NK-92 (cell line): ENCODE results near the gene CCDC78.

Experiments used
- DNase-seq: peaks from one replicate; lab custom pipeline; 2025; ENCODE audit not compliant: unreplicated experiment; lab: John Stamatoyannopoulos, UW

CCDC78 gene

DNA sequence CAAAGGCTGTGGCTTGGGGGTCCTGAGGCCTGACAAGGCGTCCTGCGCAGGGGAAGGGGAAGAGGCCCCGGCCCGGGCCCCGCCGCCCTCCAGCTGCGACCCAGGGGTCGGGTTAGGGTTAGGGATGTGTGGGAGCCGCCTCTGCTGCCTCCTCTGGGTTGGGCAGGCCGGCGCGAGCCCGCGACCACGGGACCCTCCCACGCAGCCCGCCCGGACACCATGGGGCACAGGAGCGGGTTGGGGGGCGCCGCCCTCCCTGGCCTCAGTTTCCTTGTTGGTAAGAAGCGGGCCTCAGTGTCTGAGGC lies 14.2 kb upstream of the CCDC78 start:
- DNase-seq, result no peak

DNA sequence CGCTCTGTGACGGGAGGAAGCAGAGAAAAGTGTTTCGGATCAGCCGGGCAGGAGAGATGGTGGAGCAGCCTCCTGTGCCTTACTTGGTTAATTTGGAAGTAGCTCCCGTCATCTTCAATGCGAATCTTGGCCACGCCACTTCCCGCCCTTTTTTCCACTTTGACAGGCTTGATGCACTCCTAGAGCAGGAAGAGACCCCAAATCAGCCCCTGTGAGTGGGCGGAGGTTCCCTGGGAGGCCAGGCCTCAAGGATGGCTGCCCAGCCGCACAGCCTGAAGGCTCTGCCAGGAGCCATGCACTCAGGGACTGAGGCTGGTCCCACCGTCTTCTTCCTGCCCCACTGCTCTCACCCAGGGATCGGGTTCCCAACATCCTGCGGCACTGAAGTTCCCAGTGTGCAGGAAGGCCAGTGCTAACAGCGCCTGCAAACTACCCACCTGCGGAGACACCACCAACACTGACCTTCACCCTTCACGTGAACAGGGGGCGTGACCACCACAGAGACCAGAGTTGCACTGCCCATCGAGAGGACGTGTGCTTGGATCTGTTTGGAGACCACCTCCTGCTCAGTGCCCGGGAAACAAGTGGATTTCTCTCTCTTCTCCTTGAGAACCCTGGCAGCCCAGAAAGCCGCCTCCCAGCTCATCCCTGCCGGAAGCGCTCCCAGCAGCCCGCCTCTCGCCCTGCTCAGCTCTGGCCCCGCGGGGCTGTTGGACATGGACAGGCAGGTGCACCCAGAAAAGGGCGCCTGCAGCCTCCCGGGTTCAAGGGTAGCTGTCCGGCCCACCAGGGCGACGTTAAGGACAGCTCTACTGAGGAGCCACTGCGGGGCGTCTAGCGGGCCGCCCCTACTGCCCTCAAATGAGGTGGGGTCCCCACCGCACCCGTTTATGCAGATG lies 13.6 kb upstream of the CCDC78 start:
- DNase-seq, result no peak

DNA sequence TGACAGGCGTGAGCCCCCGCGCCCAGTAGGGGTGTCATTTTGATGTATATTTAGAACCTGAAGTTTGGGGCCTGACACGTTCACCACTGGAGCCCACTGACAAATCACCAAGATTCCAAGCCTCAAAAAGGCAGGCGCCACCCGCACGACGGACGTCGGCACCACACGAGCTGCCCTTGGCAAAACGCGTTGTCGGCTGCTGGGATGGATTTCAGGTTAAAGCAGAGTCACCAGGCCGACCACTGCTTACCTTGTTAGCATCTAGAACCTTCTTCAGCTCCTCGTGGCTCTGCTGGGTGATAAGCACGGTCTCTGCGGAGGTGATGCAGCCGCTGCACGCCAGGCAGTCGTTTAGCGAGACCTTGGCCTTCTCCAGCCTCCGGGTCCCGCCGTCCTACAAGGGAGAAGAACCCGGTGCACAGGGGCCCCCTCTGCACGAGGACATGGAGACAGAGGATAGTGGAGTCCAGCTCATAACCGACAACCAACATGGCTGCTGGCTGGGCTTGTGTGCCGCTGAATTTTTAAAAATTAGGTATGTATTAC lies 10.8 kb upstream of the CCDC78 start:
- no peak for DNase-seq

DNA sequence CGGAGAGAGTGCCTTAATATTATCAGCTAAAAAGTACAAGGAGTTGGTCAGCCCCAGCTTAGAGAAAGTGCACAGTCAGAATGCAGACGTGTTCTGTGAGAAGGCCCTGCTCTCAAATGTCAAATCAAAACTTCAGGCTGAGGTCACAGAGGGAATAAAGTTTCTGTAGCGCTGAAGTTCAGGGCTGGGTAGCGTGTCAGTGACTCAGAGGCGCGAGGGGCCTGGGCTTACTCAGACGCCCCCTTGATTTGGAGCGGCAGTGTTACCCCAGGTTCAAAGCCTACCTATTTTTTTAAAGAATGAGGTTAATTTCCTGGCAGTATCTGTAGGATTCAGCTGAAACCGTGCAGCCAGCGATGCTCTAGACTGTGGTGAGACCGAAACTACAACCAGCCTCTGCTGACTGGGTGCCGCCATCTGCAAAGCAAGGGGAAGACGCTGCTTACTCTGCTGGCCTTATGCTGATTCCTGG lies 9.8 kb upstream of the CCDC78 start:
- no peak for DNase-seq

DNA sequence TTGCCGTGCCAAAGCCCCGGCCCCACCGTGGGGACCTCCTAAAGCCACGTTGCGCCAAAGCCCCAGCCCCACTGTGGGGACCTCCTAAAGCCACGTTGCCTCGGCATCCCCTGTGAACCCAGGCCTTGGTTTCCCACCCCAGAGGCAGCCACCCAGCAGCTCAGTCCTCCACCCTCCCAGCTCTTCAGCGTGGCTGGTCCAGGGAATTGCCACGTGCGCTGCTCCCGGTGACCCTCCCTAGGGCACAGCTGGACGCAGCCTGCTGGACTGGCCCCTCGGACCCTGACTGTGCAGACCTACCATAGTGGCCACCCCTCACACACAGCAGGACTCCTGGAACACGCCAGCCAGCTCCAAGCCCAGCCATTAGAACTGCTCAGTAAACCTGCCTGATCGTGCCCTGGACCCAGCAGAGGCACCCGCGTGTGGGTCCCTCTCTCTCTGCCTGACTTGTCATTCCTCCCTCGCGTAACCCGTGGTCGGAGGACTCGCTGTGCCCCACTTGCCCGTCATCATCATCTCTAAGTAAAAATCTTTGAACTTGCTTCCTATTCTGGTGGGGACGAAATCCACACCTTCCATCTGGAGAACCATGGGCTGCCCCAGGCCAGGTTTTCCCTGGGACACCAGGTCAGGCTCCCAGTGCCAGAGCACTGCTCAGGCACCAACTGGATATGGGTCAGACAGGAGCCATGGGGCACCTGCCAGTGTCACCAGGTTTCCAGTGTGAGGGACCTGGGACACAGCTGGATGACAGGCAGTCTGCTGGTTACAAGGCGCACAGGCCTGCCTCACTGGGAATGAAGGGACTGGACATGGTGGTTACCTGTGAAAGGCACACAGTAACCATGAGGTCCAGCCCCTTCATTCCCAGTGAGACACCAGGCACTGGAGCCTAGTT lies 9.0 kb upstream of the CCDC78 start:
- no peak for DNase-seq

DNA sequence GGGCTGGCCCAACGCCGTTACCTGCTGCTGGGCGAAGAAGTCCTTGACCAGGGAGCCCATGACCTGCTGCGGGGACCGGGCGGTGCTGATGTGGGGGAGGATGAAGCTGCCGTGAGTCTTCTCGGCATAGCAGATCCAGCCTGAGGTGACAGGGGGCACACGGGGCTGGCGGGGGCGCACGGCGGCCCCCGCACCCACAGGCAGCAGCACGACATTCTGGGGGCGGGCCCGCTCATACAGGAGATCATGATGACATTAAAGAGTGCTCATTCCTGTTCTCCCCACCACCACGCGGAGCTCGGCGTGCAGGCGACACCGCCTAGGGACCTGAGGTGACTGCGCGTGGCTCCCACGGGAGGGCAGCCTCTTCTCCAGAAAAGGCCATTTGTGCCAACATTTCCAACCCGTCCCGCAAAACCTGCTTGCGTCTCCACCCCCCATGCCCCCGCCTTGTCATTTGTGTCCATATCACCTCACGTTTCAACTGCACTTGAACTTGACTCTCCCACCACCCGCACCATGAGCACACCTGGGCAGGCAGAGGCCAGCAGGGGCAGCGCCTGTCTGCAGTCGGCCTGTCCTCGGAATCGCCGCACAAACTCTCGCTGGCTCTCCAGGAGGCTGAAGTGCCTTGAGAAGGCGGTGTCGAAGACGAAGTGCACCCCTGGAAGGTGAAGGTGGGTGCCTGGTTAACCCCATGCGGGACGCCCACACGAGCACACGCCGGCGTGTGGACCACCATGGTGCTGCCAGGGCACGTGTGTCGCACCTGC lies 8.2 kb upstream of the CCDC78 start:
- DNase-seq, result no peak

DNA sequence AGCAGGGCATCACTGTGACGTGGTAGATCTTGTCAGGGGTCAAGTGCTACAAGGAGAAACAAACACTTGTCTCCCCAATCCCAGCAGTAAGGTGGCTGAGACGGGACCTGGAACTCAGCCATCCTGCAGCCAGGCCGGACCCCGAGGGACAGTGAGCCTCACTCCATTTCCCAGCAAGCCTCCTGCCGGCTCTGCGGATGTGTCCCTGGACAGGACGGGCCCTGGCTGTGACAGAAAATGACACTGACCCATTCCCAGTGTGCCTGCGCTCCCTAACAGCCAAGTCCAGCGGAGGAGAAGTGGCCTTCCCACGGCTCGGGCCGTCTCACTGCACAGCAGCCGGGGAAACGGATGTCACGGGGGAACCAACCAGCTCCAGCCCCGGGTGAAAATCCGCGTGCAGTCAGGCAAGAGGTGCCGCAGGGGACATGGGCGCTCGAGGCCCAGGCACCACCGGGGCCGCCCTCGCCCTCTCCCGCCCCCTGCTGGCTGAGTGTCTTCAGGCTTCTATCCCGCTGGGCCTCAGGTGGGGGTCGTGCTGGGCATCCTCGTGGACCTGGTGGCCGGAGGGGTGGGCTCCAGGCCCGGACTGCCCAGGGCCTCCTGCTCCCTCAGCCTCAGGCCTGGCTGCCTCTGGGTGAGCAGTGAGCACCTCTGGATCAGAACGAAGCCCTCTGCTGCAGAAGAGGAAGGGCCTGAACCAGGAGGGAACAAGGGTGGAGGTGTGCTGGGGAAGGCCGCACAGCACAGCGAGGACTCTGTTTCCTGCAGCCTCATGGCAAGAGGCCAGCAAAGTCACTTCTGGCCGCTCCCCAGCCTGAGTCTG lies 7.4 kb upstream of the CCDC78 start:
- no peak for DNase-seq

DNA sequence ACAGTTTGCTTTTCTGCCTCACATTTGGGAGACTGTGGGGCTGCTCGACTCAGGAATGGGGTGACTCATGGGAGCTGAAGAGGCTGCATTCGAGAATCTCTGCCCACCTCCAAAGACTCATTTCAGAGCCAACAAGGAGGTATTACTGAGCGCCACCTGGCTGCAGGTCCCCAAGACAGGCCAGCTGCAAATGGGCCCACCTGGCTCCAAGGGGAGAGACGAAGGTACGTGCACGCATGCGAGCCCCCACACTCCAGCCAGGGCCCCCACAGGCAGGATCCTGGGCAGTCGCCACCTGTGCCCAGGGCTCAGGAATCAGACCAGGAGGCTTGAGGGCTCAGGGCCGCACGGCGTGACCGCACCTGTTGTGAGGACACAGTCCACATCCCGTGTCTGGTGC lies 6.7 kb upstream of the CCDC78 start:
- no peak for DNase-seq

DNA sequence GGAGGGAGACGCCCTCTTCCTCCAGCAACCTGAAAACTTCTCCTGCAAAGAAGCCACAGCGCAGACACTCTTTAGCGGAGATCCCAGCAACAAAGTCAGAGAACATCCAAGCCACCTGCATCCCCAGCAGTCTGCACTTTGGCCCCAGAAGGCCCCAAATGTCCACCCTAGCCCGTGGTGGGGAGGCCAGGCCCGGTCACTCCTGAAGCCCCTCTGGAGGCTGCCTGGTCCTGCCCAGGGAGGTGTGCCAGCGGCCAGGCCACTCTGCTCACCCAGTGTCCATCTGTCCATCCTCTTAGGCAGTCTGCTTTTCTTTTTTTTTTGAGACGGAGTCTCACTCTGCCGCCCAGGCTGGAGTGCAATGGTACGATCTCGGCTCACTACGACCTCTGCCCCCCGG lies 6.1 kb upstream of the CCDC78 start:
- DNase-seq, result no peak

DNA sequence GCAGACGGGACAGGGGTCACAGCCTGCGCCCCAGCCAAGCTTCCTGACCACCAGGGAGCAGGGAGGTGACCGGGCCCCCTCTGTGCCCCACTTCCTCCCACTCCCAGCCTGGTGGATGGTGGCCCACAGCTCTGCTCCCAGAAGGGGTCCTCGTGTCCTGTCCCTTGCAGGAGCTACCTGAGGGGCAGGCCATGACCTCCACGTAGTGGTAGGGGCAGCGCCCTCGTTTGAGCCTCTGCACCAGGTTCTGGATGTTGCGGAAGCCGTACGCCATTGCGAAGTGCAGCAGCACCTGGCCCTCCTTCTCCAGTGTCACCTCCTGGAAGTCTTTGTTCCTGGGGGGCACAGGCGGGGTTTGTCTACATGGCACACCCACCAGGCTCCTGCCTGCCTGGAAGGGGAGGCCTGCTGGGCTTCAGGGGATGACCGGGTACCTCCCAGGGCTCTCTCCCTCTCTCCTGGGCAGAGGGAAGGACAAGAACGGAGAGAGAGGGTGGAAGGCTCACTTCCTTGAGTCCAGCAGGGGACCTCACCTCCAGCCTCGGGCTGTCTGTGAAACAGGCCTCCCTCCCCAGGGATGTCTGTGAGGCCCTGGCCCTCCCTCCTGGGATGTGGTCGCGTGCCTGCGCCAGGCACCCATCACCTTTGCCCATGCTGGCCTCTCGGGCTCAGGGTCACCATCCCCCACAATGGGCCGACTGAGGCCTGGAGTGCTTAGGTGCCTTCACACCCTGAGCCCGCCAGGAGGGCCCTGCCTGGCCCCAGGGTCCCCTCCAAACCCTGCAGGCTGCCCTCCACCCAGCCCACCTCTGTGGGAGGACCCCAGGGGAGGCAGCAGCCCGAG lies 4.6 kb upstream of the CCDC78 start:
- no peak for DNase-seq

DNA sequence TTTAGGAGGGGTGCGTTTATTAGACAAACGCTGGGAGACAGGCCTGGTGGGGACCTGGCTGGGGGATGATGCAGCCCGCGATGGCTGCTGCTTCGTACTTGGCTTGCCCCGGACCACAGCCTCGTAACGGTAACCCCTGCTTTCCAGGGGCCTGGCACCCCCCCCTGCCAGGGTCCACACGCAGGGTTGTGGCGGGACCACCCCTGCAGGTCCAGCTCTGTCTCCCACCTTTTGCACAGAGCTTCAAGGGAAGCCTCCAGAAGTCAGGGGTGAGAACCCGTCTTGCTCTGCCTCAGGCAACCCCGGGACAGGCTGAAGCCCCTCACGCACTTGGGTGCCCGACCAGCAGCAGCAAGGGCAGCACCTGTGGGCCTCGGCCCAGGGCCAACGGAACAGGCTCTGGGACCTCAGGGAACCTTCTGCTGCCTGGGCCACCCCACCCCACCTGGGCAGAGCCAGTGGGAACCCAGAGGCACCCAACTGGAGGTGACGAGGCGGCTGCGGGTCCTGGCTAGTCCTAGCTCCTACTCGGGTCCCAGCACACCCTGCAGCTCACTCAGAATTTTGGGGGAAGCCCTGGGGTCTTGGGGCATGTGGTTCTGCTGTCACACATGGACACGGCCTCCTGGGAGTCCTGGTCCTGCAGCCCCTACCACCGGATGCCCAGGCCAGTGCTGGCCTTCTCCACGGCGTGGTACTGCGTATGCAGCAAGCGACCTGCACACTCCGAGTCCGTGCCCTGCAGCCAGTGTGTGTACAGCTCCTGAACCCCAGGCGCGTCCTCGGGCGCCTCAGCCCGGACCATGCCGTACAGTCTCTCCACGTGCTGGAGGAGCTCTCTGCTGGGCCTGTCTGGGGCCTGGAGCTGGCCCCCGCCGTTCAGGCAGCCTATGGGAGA lies 3.8 kb upstream of the CCDC78 start:
- DNase-seq, result no peak

DNA sequence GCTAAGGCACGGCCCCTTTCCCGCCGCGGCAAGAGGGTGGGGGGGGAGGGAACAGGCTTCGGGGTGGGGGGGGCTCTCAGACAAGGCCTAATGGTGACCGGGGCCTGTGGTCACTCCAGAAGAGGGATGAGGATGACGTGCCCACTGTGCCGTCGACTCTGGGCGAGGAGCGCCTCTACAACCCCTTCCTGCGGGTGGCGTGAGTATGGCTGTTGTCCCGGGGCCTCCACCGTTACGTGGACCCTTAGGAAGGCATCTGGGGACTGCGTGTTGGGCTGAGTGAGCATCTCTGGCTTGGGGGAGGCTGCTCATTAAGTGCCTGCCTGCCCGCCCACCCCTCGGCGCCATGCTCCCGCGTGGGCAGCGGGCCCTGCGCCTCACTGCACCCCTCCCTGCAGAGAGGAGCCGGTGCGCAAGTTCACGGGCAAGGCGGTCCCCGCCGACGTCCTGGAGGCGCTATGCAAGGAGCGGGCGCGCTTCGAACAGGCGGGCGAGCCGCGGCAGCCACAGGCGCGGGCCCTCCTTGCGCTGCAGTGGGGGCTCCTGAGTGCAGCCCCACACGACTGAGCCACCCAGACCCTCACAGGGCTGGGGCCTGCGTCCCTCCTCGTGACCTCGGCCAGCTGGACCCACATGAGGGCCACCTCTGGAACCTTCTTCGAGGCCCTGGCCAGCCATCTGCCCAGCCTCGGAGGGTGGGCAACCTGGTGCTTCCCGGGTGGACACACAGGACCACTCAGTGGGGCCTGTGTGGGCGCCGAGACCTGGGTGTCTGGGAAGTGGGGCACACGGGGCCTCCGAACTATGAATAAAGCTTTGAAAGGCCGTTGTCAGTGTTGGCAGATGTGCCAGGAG lies 2.9 kb upstream of the CCDC78 start:
- DNase-seq, result no peak

DNA sequence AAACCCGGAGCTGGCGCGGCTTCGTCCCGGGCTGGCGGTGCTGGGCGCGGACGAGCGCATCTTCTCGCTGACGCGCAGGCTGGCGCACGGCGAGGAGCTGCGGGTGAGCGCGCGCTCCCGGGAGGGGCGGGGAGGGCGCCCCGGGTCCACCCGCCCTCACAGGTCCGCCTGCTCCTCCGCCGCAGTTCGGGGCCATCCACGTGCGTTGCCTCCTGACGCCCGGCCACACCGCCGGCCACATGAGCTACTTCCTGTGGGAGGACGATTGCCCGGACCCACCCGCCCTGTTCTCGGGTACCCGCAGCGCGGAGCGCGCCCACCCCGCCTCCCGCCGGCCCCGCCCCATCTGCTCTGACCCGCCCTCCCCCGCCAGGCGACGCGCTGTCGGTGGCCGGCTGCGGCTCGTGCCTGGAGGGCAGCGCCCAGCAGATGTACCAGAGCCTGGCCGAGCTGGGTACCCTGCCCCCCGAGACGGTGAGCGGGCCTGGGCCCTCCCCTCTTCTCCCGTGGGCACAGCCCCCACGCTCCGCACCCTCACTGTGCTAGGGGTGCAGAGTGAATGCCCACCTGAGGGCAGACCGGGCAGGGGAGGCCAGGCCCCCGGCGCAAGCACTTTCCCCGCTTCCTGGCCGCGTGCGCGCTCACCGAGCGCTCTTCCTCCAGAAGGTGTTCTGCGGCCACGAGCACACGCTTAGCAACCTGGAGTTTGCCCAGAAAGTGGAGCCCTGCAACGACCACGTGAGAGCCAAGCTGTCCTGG lies 2.1 kb upstream of the CCDC78 start:
- no peak for DNase-seq

DNA sequence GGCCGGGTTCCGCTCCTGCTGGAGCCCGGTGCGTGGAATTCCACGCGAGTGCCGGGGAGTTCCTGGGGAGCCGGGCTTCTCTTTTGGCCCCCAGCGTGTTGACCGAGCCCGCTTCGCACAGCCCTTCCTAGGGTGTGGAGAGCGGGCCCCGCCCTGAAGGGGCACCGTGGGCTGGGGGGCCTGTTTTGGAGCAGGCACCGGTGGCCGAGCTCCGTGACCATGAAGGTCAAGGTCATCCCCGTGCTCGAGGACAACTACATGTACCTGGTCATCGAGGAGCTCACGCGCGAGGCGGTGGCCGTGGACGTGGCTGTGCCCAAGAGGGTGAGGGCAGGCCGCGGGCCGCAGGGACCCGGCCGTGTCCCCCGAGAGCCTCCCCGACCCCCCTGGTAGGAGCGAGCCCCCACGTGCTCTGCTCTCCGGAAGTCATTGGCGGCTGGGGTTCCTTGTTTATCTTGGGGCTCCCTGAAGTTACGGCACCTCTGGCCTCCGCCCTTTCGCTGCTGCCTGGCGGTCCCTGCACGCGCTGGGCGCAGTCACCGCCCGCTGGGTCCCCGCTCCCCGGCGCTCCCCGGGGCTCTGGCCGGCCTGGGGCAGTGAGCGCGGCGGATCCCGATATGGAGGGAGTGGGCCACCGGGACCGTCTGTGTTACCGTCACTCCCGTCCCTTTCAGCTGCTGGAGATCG lies 1.2 kb upstream of the CCDC78 start:
- DNase-seq, result no peak

DNA sequence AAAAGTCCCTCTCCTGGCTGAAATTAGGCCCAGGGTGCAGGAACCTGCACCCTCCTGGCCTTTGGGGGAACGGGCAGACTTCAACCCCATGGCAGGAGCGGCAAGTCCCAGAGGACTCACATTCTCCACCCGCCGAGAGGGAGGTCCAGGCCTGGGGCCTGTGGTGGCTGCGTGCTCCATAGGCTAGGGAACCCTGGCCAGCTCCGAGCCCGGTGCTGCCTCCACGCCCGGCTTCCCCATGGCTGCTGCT lies 130 bp downstream of the CCDC78 start:
- DNase-seq, result no peak

DNA sequence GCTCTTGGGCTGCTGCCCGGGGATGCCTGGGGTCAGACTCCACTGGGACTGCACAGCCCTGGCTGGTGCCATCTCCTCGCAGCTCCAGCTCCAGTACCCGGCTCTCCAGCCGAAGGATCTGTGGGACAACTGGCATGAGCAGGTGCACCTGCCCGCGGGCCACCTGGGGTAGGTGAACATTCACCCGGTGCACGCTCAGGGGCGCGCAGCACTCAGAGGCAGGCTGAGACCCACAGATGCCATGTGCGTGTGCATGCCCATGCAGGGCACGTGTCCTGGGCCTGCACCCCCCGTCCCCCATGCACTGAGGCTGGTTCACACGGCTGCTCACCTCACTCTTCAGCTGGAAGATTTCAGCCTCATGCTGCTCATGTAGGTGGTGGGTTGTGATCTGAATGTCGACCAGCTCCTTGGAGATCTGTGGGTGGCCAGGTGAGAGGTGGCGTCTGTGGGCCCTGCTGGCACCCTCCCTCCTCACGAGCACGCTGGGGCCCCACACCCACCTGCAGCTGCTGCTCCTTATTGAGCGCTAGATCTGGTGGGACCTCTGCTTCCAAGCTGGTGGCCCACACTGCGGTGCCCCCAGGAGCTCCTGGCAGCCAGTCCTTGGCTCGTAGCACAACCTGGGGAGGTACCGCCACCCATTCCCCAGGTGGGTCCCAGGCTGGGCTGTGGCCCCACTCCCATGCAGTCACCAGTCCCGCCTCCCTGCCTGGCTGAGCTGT lies 618 bp downstream of the CCDC78 start:
- DNase-seq, result no peak
